DND-41 (cell line): ENCODE results near the gene SEMA4G.

ENCODE experiments used
- ATAC-seq: fragments of 200-7000 bp; cut with Tn5 transposase; 3 replicates; pipeline ENCODE4 v1.9.1; 2021; ENCODE audit warnings: low read depth; ENCODE audit not compliant: insufficient read depth
- DNase-seq: peaks from one replicate; pipeline ENCODE4 v3.0.0-alpha.2; 2020
- H2AFZ ChIP-seq: 2 replicates; pipeline ENCODE4 v1.6.0; 2012; ENCODE audit warnings: low read depth, low read length
- H3K27ac ChIP-seq: 2 replicates; pipeline ENCODE4 v1.5.1; 2012; ENCODE audit warnings: low read length, inconsistent platforms
- H3K27me3 ChIP-seq: fragments of 200-600 bp; sonication (generic); 2 replicates; pipeline ENCODE4 v1.6.0; 2012; ENCODE audit warnings: low read length, mild to moderate bottlenecking, inconsistent platforms; ENCODE audit not compliant: insufficient read depth, poor library complexity
- H3K36me3 ChIP-seq: 2 replicates; pipeline ENCODE4 v1.5.1; 2012; ENCODE audit warnings: low read length, inconsistent platforms; ENCODE audit not compliant: insufficient read depth
- H3K4me1 ChIP-seq: 2 replicates; pipeline ENCODE4 v1.5.1; 2012; ENCODE audit warnings: mild to moderate bottlenecking, low read length; ENCODE audit not compliant: insufficient read depth
- H3K4me2 ChIP-seq: 2 replicates; pipeline ENCODE4 v1.6.0; 2012; ENCODE audit warnings: mild to moderate bottlenecking, moderate library complexity, low read length, inconsistent platforms; ENCODE audit not compliant: insufficient read depth
- H3K4me3 ChIP-seq, 2 experiments: fragments of 200-600 bp in 1 of 2; shearing (Covaris generic) in 1 of 2; 2 replicates each; pipeline ENCODE4 v1.5.1; 2012 to 2016; ENCODE audit warnings: inconsistent platforms in 2 of 2, low read length in 2 of 2, mild to moderate bottlenecking in 2 of 2, low read depth in 1 of 2, moderate library complexity in 1 of 2
- H3K79me2 ChIP-seq: 2 replicates; pipeline ENCODE4 v1.6.0; 2012; ENCODE audit warnings: low read length, inconsistent platforms; ENCODE audit not compliant: insufficient read depth
- H3K9ac ChIP-seq: 2 replicates; pipeline ENCODE4 v1.6.0; 2012; ENCODE audit warnings: low read depth, mild to moderate bottlenecking, inconsistent platforms, low read length, moderate library complexity
- H3K9me3 ChIP-seq: 2 replicates; pipeline ENCODE4 v1.5.1; 2012; ENCODE audit warnings: low read length, moderate library complexity, mild to moderate bottlenecking, inconsistent platforms; ENCODE audit not compliant: insufficient read depth, severe bottlenecking
- H4K20me1 ChIP-seq: 2 replicates; pipeline ENCODE4 v1.6.0; 2012; ENCODE audit warnings: low read length; ENCODE audit not compliant: insufficient read depth
- CTCF ChIP-seq: IDR thresholded peaks from 2 replicates; pipeline ENCODE4 v1.5.1; 2012; ENCODE audit warnings: borderline replicate concordance, low read length, moderate library complexity, mild to moderate bottlenecking; ENCODE audit not compliant: poor library complexity, severe bottlenecking; ENCODE audit errors: extremely low read depth
- EZH2 ChIP-seq: IDR thresholded peaks from 3 replicates; pipeline ENCODE4 v1.6.1; 2012; ENCODE audit warnings: borderline replicate concordance, low read depth, mild to moderate bottlenecking, moderate library complexity, low read length, inconsistent platforms; ENCODE audit not compliant: severe bottlenecking

Gene SEMA4G

GRCh38 chr10:100970076-100970913, 991 bp downstream of the SEMA4G start:
- Histone ChIP-seq H3K36me3 (peaks cover 7% of the 10 kb centered on the region; the same call in 1 of the 2 replicates), H3K4me3 (no peak overlapping the region), H3K79me2 (no peaks in the 10 kb centered on the region), H3K27ac (no peak overlapping the region), H3K4me1 (no peaks in the 10 kb centered on the region), H3K4me2 (no peak overlapping the region), H3K27me3 (no peaks in the 10 kb centered on the region), H3K9me3 (no peaks in the 10 kb centered on the region), H3K9ac (no peak overlapping the region), H4K20me1 (no peaks in the 10 kb centered on the region), H2AFZ (no peak overlapping the region)
- no peak for ATAC-seq
- TF ChIP-seq CTCF (no peak), EZH2 (no peak)
- peak; percentile 3 for DNase-seq

GRCh38 chr10:100970914-100971811, 1.9 kb downstream of the SEMA4G start:
- H4K20me1 ChIP-seq, result no peaks in the 10 kb centered on the region
- no peaks in the 10 kb centered on the region for H3K4me1 ChIP-seq
- H3K36me3 ChIP-seq, result no peaks in the 10 kb centered on the region
- no peaks in the 10 kb centered on the region for H3K27me3 ChIP-seq
- no peak overlapping the region for H3K4me2 ChIP-seq
- DNase-seq, result peak; percentile 0
- H2AFZ ChIP-seq, result no peak overlapping the region
- no peaks in the 10 kb centered on the region for H3K9me3 ChIP-seq
- no peak overlapping the region for H3K27ac ChIP-seq
- H3K79me2 ChIP-seq, result no peaks in the 10 kb centered on the region
- no peak for ATAC-seq
- H3K9ac ChIP-seq, result no peak overlapping the region
- no peak overlapping the region for H3K4me3 ChIP-seq
- no peak for TF ChIP-seq EZH2
- no peak for TF ChIP-seq CTCF

GRCh38 chr10:100972115-100972903, 3.0 kb downstream of the SEMA4G start:
- no peaks in the 10 kb centered on the region for H3K4me1 ChIP-seq
- no peak overlapping the region for H3K9ac ChIP-seq
- H3K9me3 ChIP-seq, result no peaks in the 10 kb centered on the region
- ATAC-seq (no peak), DNase-seq (no peak)
- TF ChIP-seq CTCF (no peak), EZH2 (no peak)
- H2AFZ ChIP-seq, result no peak overlapping the region
- H3K4me2 ChIP-seq, result no peak overlapping the region
- H3K4me3 ChIP-seq, result no peak overlapping the region
- H4K20me1 ChIP-seq, result no peaks in the 10 kb centered on the region
- H3K79me2 ChIP-seq, result no peaks in the 10 kb centered on the region
- H3K27me3 ChIP-seq, result no peaks in the 10 kb centered on the region
- no peaks in the 10 kb centered on the region for H3K36me3 ChIP-seq
- no peak overlapping the region for H3K27ac ChIP-seq
